KMS-11 (cell line): ENCODE results near the gene UNC79.

Source experiments
- H2AFZ ChIP-seq: fragments of 200-600 bp; sonication (generic); 2 replicates; pipeline ENCODE4 v1.6.1; 2016; ENCODE audit warnings: antibody characterized with exemption, mixed run types, low read depth
- H3K27ac ChIP-seq: fragments of 200-600 bp; sonication (generic); 2 replicates; pipeline ENCODE4 v1.6.1; 2016; ENCODE audit warnings: mild to moderate bottlenecking, mixed run types
- H3K27me3 ChIP-seq: fragments of 200-600 bp; sonication (generic); 2 replicates; pipeline ENCODE4 v1.6.1; 2017; ENCODE audit warnings: mild to moderate bottlenecking, low read depth, mixed run types, moderate library complexity; ENCODE audit not compliant: insufficient read depth
- H3K36me3 ChIP-seq: fragments of 200-600 bp; sonication (generic); 2 replicates; pipeline ENCODE4 v1.6.1; 2017; ENCODE audit warnings: mild to moderate bottlenecking, mixed run types; ENCODE audit not compliant: insufficient read depth
- H3K4me1 ChIP-seq: fragments of 200-600 bp; sonication (generic); 2 replicates; pipeline ENCODE4 v1.6.1; 2016; ENCODE audit warnings: mild to moderate bottlenecking, low read depth, mixed run types; ENCODE audit not compliant: poor library complexity, severe bottlenecking
- H3K4me2 ChIP-seq: fragments of 200-600 bp; sonication (generic); 2 replicates; pipeline ENCODE4 v1.7.0; 2016; ENCODE audit warnings: mild to moderate bottlenecking, mixed run types
- H3K4me3 ChIP-seq: fragments of 200-600 bp; sonication (generic); IDR thresholded peaks from 2 replicates; pipeline ENCODE4 v1.6.1; 2017; ENCODE audit warnings: low read depth, low read length, mixed read lengths; ENCODE audit not compliant: insufficient read depth
- H3K79me2 ChIP-seq: fragments of 200-600 bp; sonication (generic); 2 replicates; pipeline ENCODE4 v1.6.1; 2016; ENCODE audit warnings: low read depth, mixed run types; ENCODE audit not compliant: insufficient read depth
- H3K9ac ChIP-seq: fragments of 200-600 bp; sonication (generic); 2 replicates; pipeline ENCODE4 v1.6.1; 2016; ENCODE audit warnings: mild to moderate bottlenecking, mixed run types
- H4K20me1 ChIP-seq: fragments of 200-600 bp; sonication (generic); 2 replicates; pipeline ENCODE4 v1.6.1; 2016; ENCODE audit warnings: mild to moderate bottlenecking, mixed run types; ENCODE audit not compliant: insufficient read depth
- CTCF ChIP-seq: fragments of 200-600 bp; sonication (generic); conservative IDR thresholded peaks from 2 replicates; pipeline ENCODE4 v1.6.1; 2017; ENCODE audit warnings: low read depth, mild to moderate bottlenecking, antibody characterized with exemption, low read length, moderate library complexity, mixed read lengths

Gene UNC79

DNA sequence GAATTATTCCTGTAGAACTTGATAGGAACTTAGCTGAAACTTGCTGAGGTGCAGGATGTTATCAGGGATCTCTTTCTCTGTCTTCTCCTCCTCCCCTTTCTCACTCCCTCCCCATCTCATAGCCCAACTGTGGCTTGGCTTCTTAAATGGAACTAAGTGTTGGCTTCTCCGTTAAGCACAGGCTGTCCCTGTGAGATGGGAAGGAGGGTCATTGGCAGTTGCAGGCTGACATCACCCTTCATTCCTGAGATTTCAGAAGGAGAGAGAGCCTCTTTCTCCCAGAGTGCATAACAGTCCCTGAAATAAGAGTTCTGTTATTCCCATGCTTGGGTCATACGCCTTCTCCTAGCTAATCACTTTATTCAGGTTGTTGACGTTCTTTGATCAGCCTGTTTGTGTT is 162.0 kb downstream of the UNC79 start:
- TF ChIP-seq CTCF = no peak
- no peak overlapping the region for H2AFZ ChIP-seq
- H3K27me3 ChIP-seq = no peaks in the 10 kb centered on the region
- H3K27ac ChIP-seq = no peak overlapping the region
- no peaks in the 10 kb centered on the region for H3K36me3 ChIP-seq
- no peaks in the 10 kb centered on the region for H3K4me1 ChIP-seq
- no peak overlapping the region for H3K9ac ChIP-seq
- no peak overlapping the region for H3K4me3 ChIP-seq
- no peaks in the 10 kb centered on the region for H3K79me2 ChIP-seq
- H4K20me1 ChIP-seq = no peaks in the 10 kb centered on the region
- H3K4me2 ChIP-seq = no peak overlapping the region

DNA sequence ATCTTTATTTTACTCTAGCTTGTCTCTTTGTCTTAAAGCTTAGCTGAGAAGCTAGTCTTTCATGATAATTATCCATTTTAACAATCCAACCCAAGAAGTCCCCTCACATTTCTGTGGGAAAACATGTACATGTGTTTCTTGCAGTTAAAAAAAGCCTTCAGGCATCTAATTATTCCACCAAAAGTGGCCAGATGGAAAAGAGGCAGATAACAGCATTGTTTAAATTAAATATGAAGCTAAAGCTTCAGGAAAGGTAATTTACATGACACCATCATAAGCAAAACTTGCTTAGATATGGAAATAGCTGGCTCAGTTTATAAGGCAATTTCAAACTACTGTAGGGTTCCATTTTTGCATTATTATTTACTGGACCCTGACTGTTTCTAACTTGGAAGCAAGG is 175.4 kb downstream of the UNC79 start:
- no peak overlapping the region for H3K4me3 ChIP-seq
- H3K4me1 ChIP-seq = no peaks in the 10 kb centered on the region
- H3K79me2 ChIP-seq = no peaks in the 10 kb centered on the region
- no peak overlapping the region for H3K4me2 ChIP-seq
- H2AFZ ChIP-seq = no peak overlapping the region
- H3K36me3 ChIP-seq = no peaks in the 10 kb centered on the region
- no peaks in the 10 kb centered on the region for H3K27me3 ChIP-seq
- H3K9ac ChIP-seq = no peak overlapping the region
- no peaks in the 10 kb centered on the region for H4K20me1 ChIP-seq
- H3K27ac ChIP-seq = no peak overlapping the region
- no peak for TF ChIP-seq CTCF

DNA sequence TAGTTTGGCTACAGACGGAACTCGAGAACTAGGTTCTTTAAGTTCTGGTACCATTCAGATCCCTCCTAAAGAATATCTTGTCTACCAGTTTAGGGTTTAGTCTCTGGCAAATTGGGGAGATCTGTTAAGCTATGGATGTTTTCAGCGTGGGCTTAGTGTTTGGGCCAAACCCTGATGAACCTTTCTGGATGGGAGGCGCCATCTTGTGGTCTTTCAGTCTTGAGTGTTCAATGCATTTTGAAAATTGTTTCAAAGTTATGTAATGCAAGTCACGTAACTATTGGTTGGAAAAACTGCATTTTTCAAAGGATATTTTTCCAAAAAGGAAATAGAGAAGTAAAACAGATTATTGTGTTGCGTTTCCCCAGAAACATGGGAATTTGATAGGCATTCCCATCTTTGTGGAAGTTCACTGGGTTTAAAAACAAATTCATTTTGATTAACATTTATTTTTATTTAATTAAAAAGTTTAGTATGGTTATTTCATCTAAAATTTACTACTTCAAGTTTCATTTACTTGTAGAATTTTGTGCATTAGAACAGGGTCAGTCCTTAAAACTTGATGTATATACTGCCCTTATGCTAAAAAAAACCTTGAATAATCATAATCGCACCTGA is 188.5 kb downstream of the UNC79 start:
- Histone ChIP-seq H3K4me3 (no peak overlapping the region), H3K27me3 (no peaks in the 10 kb centered on the region), H3K9ac (no peak overlapping the region), H2AFZ (peak overlapping the region; percentile 34; the same call in 1 of the 2 replicates), H3K4me1 (no peaks in the 10 kb centered on the region), H3K27ac (no peak overlapping the region), H3K36me3 (no peaks in the 10 kb centered on the region), H3K4me2 (no peak overlapping the region), H4K20me1 (no peaks in the 10 kb centered on the region), H3K79me2 (no peaks in the 10 kb centered on the region)
- peak; percentile 74 for TF ChIP-seq CTCF

GRCh38 chr14:93628048-93628447 is 197.3 kb downstream of the UNC79 start:
- no peak overlapping the region for H3K9ac ChIP-seq
- no peak overlapping the region for H3K4me2 ChIP-seq
- no peak overlapping the region for H3K4me3 ChIP-seq
- H3K36me3 ChIP-seq = no peaks in the 10 kb centered on the region
- no peaks in the 10 kb centered on the region for H3K4me1 ChIP-seq
- H3K27me3 ChIP-seq = no peaks in the 10 kb centered on the region
- no peak for TF ChIP-seq CTCF
- no peaks in the 10 kb centered on the region for H3K79me2 ChIP-seq
- no peaks in the 10 kb centered on the region for H4K20me1 ChIP-seq
- no peak overlapping the region for H3K27ac ChIP-seq
- H2AFZ ChIP-seq = no peak overlapping the region
